ENCODE data around the gene CKS1B. TPM values are rescaled to one million over a fixed set of nuclear protein-coding genes. Genes with fewer than 3 reads are reported as not detected.
A peak's percentile ranks its signal among the peaks of the same experiment; 100 is the strongest.

The CKS1B gene
- total and polyA plus RNA-seq, 9 of the 15 experiments (the other 6 are each of a cell fraction or from before 2014, with no cell fraction given) = 215 to 1,103 (median 460) TPM

DNA sequence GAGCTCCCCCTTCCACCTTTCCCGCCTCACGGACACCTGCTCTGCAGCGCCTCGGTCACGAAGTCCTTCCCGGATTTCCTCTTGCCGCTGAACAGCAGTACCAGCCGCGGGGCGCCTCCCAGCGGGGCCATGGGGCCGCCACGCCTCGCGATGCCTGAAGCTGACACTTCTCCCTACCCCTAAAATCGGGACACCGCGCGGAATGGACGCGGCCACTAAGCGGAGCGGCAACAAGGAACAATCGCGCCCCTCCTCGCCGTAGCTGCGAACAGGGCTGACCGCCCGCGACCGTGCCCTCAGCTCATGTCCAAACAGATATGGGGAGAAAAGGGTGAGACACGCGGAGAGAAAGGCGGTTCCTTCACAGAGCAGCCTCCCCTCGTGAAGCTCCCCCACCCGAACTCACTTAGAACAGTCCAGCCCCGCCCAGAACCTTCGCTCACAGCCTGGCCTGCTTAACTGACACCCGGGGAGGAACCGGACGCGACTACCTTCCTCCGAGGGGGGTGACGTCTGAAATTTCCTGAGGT lies 37.9 kb upstream of the CKS1B start, which contains the start of gene PMVK (continued):
- TF ChIP-seq, protein P1, sequence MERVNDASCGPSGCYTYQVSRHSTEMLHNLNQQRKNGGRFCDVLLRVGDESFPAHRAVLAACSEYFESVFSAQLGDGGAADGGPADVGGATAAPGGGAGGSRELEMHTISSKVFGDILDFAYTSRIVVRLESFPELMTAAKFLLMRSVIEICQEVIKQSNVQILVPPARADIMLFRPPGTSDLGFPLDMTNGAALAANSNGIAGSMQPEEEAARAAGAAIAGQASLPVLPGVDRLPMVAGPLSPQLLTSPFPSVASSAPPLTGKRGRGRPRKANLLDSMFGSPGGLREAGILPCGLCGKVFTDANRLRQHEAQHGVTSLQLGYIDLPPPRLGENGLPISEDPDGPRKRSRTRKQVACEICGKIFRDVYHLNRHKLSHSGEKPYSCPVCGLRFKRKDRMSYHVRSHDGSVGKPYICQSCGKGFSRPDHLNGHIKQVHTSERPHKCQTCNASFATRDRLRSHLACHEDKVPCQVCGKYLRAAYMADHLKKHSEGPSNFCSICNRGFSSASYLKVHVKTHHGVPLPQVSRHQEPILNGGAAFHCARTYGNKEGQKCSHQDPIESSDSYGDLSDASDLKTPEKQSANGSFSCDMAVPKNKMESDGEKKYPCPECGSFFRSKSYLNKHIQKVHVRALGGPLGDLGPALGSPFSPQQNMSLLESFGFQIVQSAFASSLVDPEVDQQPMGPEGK (CRISPR knock-in tag; IDR thresholded peaks at IDR 0.05; ENCODE audit: borderline replicate concordance) = no peak
- TF ChIP-seq CCNT2 (IDR thresholded peaks at IDR 0.05; ENCODE audit: borderline replicate concordance, extremely low read depth, insufficient read length, low read depth, low read length) (peak; percentile 78), SNIP1 (IDR thresholded peaks at IDR 0.05; ENCODE audit: low read depth) (no peak), MTA3 (IDR thresholded peaks at IDR 0.05; ENCODE audit: borderline replicate concordance) (peak; percentile 79), RAD21 (CRISPR knock-in tag; conservative IDR thresholded peaks at IDR 0.05 in 1 of 2, IDR thresholded peaks at IDR 0.05 in 1 of 2) (peak; percentile 52 to 75), POLR2H (tag; IDR thresholded peaks at IDR 0.05; ENCODE audit: low read depth) (no peak; the same call in 1 of the 2 replicates), ZNF41 (CRISPR knock-in tag; conservative IDR thresholded peaks at IDR 0.05) (no peak), LEF1 (IDR thresholded peaks at IDR 0.05) (peak; percentile 32), KLF16 (IDR thresholded peaks at IDR 0.05) (peak; percentile 15; the same call in 1 of the 2 replicates), PHF20 (IDR thresholded peaks at IDR 0.05; ENCODE audit: partially characterized antibody) (peak; percentile 87), HDAC8 (tag; IDR thresholded peaks at IDR 0.05) (peak; percentile 84), NFXL1 (CRISPR knock-in tag; IDR thresholded peaks at IDR 0.05) (no peak), ZNF217 (CRISPR knock-in tag; IDR thresholded peaks at IDR 0.05) (no peak), ZNF212 (CRISPR knock-in tag; IDR thresholded peaks at IDR 0.05) (no peak), KLF10 (CRISPR knock-in tag; IDR thresholded peaks at IDR 0.05) (no peak), STAG1 (CRISPR knock-in tag; IDR thresholded peaks at IDR 0.05; ENCODE audit: borderline replicate concordance) (peak; percentile 81), STAT5B (CRISPR knock-in tag; IDR thresholded peaks at IDR 0.05) (no peak)
- TF ChIP-seq, protein P2, sequence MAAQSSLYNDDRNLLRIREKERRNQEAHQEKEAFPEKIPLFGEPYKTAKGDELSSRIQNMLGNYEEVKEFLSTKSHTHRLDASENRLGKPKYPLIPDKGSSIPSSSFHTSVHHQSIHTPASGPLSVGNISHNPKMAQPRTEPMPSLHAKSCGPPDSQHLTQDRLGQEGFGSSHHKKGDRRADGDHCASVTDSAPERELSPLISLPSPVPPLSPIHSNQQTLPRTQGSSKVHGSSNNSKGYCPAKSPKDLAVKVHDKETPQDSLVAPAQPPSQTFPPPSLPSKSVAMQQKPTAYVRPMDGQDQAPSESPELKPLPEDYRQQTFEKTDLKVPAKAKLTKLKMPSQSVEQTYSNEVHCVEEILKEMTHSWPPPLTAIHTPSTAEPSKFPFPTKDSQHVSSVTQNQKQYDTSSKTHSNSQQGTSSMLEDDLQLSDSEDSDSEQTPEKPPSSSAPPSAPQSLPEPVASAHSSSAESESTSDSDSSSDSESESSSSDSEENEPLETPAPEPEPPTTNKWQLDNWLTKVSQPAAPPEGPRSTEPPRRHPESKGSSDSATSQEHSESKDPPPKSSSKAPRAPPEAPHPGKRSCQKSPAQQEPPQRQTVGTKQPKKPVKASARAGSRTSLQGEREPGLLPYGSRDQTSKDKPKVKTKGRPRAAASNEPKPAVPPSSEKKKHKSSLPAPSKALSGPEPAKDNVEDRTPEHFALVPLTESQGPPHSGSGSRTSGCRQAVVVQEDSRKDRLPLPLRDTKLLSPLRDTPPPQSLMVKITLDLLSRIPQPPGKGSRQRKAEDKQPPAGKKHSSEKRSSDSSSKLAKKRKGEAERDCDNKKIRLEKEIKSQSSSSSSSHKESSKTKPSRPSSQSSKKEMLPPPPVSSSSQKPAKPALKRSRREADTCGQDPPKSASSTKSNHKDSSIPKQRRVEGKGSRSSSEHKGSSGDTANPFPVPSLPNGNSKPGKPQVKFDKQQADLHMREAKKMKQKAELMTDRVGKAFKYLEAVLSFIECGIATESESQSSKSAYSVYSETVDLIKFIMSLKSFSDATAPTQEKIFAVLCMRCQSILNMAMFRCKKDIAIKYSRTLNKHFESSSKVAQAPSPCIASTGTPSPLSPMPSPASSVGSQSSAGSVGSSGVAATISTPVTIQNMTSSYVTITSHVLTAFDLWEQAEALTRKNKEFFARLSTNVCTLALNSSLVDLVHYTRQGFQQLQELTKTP (IDR thresholded peaks at IDR 0.05; ENCODE audit: low read depth in 1 of 2, partially characterized antibody in 2 of 2) = peak in 1 of 2 experiments; percentile 49
- TF ChIP-seq, protein P3, sequence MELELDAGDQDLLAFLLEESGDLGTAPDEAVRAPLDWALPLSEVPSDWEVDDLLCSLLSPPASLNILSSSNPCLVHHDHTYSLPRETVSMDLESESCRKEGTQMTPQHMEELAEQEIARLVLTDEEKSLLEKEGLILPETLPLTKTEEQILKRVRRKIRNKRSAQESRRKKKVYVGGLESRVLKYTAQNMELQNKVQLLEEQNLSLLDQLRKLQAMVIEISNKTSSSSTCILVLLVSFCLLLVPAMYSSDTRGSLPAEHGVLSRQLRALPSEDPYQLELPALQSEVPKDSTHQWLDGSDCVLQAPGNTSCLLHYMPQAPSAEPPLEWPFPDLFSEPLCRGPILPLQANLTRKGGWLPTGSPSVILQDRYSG (tag; conservative IDR thresholded peaks at IDR 0.05; ENCODE audit: low read depth) = no peak
- TF ChIP-seq, protein P4, sequence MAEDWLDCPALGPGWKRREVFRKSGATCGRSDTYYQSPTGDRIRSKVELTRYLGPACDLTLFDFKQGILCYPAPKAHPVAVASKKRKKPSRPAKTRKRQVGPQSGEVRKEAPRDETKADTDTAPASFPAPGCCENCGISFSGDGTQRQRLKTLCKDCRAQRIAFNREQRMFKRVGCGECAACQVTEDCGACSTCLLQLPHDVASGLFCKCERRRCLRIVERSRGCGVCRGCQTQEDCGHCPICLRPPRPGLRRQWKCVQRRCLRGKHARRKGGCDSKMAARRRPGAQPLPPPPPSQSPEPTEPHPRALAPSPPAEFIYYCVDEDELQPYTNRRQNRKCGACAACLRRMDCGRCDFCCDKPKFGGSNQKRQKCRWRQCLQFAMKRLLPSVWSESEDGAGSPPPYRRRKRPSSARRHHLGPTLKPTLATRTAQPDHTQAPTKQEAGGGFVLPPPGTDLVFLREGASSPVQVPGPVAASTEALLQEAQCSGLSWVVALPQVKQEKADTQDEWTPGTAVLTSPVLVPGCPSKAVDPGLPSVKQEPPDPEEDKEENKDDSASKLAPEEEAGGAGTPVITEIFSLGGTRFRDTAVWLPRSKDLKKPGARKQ (CRISPR knock-in tag; IDR thresholded peaks at IDR 0.05) = no peak
